ENCODE measurements around the gene LSM3. TPM values are rescaled to one million over a fixed set of nuclear protein-coding genes. Genes with fewer than 3 reads are reported as not detected.

The LSM3 gene
- total RNA-seq, 1 donor from 2014 or later = 9.5 TPM

GRCh38 chr3:14144423-14145075 lies 34.1 kb upstream of the LSM3 start:
- Histone ChIP-seq H2AFZ (ENCODE audit: low read depth, low read length) (no peak overlapping the region), H3K9me3 (ENCODE audit: insufficient read depth, low read depth, low read length) (no peaks in the 10 kb centered on the region), H3K36me3 (ENCODE audit: insufficient read depth, low read length) (peaks cover 11% of the 10 kb centered on the region), H3K4me3 (ENCODE audit: insufficient read depth, low read depth, low read length) (peak overlapping the region; percentile 43), H3K79me2 (ENCODE audit: insufficient read depth, low read length) (no peaks in the 10 kb centered on the region), H3K27ac (ENCODE audit: low read depth, low read length) (peak overlapping the region; percentile 100), H3K27me3 (ENCODE audit: insufficient read depth, low read length) (no peaks in the 10 kb centered on the region), H3K4me2 (ENCODE audit: low read length) (peak overlapping the region; percentile 81), H3K4me1 (ENCODE audit: insufficient read depth, low read length) (peaks cover 30% of the 10 kb centered on the region), H4K20me1 (ENCODE audit: insufficient read depth, low read length) (peaks cover 3% of the 10 kb centered on the region), H3K9ac (ENCODE audit: low read length) (peak overlapping the region; percentile 91)
- Mint-ChIP-seq H3K36me3 (ENCODE audit: low read depth, unreplicated experiment) (peaks cover 19% of the 10 kb centered on the region), H3K27ac (ENCODE audit: unreplicated experiment) (peak overlapping the region; percentile 100), H3K4me3 (ENCODE audit: unreplicated experiment) (peak overlapping the region; percentile 62), H3K27me3 (ENCODE audit: low read depth, unreplicated experiment) (no peaks in the 10 kb centered on the region), H3K9me3 (ENCODE audit: unreplicated experiment) (no peaks in the 10 kb centered on the region), H3K4me1 (ENCODE audit: low read depth, unreplicated experiment) (peaks cover 41% of the 10 kb centered on the region)
- FAIRE-seq = peak; percentile 81
- peak; percentile 99 for DNase-seq (ENCODE audit: low read depth)
- TF ChIP-seq, protein P1, sequence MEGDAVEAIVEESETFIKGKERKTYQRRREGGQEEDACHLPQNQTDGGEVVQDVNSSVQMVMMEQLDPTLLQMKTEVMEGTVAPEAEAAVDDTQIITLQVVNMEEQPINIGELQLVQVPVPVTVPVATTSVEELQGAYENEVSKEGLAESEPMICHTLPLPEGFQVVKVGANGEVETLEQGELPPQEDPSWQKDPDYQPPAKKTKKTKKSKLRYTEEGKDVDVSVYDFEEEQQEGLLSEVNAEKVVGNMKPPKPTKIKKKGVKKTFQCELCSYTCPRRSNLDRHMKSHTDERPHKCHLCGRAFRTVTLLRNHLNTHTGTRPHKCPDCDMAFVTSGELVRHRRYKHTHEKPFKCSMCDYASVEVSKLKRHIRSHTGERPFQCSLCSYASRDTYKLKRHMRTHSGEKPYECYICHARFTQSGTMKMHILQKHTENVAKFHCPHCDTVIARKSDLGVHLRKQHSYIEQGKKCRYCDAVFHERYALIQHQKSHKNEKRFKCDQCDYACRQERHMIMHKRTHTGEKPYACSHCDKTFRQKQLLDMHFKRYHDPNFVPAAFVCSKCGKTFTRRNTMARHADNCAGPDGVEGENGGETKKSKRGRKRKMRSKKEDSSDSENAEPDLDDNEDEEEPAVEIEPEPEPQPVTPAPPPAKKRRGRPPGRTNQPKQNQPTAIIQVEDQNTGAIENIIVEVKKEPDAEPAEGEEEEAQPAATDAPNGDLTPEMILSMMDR (IDR thresholded peaks at IDR 0.05; ENCODE audit: insufficient read depth, low read depth, low read length) = no peak
- no peak for TF ChIP-seq EZH2 (IDR thresholded peaks at IDR 0.05; ENCODE audit: insufficient read depth, low read length)

- peaks cover 41% of the 10 kb centered on the region for H3K4me1 Mint-ChIP-seq (ENCODE audit: low read depth, unreplicated experiment)
These were observed 33.4 kb upstream of the LSM3 start for GRCh38 chr3:14145236-14145635.

More at GRCh38 chr3:14145236-14145635, 33.4 kb upstream of the LSM3 start:
- Histone ChIP-seq H3K4me1 (ENCODE audit: insufficient read depth, low read length) (peaks cover 30% of the 10 kb centered on the region), H3K4me3 (ENCODE audit: insufficient read depth, low read depth, low read length) (no peak overlapping the region), H3K9me3 (ENCODE audit: insufficient read depth, low read depth, low read length) (no peaks in the 10 kb centered on the region), H3K79me2 (ENCODE audit: insufficient read depth, low read length) (no peaks in the 10 kb centered on the region), H3K4me2 (ENCODE audit: low read length) (peak overlapping the region; percentile 81), H3K27me3 (ENCODE audit: insufficient read depth, low read length) (no peaks in the 10 kb centered on the region), H4K20me1 (ENCODE audit: insufficient read depth, low read length) (peaks cover 3% of the 10 kb centered on the region), H3K27ac (ENCODE audit: low read depth, low read length) (peak overlapping the region; percentile 100), H3K36me3 (ENCODE audit: insufficient read depth, low read length) (peaks cover 11% of the 10 kb centered on the region), H3K9ac (ENCODE audit: low read length) (peak overlapping the region; percentile 91), H2AFZ (ENCODE audit: low read depth, low read length) (no peak overlapping the region)
- no peaks in the 10 kb centered on the region for H3K9me3 Mint-ChIP-seq (ENCODE audit: unreplicated experiment)
- no peak for TF ChIP-seq EZH2 (IDR thresholded peaks at IDR 0.05; ENCODE audit: insufficient read depth, low read length)
- TF ChIP-seq, protein P1 (IDR thresholded peaks at IDR 0.05; ENCODE audit: insufficient read depth, low read depth, low read length) = no peak
- H3K36me3 Mint-ChIP-seq (ENCODE audit: low read depth, unreplicated experiment) = peaks cover 21% of the 10 kb centered on the region
- H3K27me3 Mint-ChIP-seq (ENCODE audit: low read depth, unreplicated experiment) = no peaks in the 10 kb centered on the region
- peak overlapping the region; percentile 100 for H3K27ac Mint-ChIP-seq (ENCODE audit: unreplicated experiment)
- H3K4me3 Mint-ChIP-seq (ENCODE audit: unreplicated experiment) = no peak overlapping the region
- DNase-seq (ENCODE audit: low read depth) = peak; percentile 56
- no peak for FAIRE-seq

All from astrocyte (in vitro differentiated cells and primary cell).